K562 (cell line): ENCODE data around the gene RIMS3. TPM values are rescaled to one million over a fixed set of nuclear protein-coding genes. Genes with fewer than 3 reads are reported as not detected.

Source experiments
- HNRNPLL ChIP-seq: fragments of 200-400 bp; formaldehyde crosslinking; IDR thresholded peaks from 2 replicates; pipeline ENCODE4 v1.6.1; 2017; ENCODE audit warnings: low read length, low read depth, mild to moderate bottlenecking; ENCODE audit not compliant: poor library complexity, severe bottlenecking
- MCM5 ChIP-seq: fragments of 450-650 bp; IDR thresholded peaks from 2 replicates; pipeline ENCODE4 v1.6.1; 2016; ENCODE audit warnings: low read depth
- PTTG1 ChIP-seq: fragments of 450-650 bp; IDR thresholded peaks from 2 replicates; pipeline ENCODE4 v1.6.1; 2016; ENCODE audit warnings: low read depth, mild to moderate bottlenecking, missing genetic modification characterization, missing compliant biosample characterization
- SRSF9 ChIP-seq: fragments of 200-400 bp; formaldehyde crosslinking; IDR thresholded peaks from 2 replicates; pipeline ENCODE4 v1.6.1; 2017; ENCODE audit warnings: low read depth, low read length, borderline replicate concordance
- TCFL5 ChIP-seq: fragments of 250-450 bp; sonication (Bioruptor Pico); conservative IDR thresholded peaks from 2 replicates; pipeline ENCODE4 v1.6.1; 2021; ENCODE audit warnings: mild to moderate bottlenecking, moderate library complexity, matching md5 sums
- ZNF224 ChIP-seq: sonication (generic); formaldehyde crosslinking; IDR thresholded peaks from 2 replicates; pipeline ENCODE4 v1.8.0; 2022; ENCODE audit warnings: mild to moderate bottlenecking, missing genetic modification reagents
- polyA plus RNA-seq, 8 experiments: library from polyadenylated mRNA; depleted of rRNA in 4 of 8; stranded (reverse) in 5 of 8; unstranded in 3 of 8; fragments of >200 nt; fragmentation: Nextera tagmentation in 2 of 8; fragmentation: Illumina TruSeq in 1 of 8; extraction: Ambion mirVana in 2 of 8; extraction: Trizol in 1 of 8; gene quantifications; 2 replicates each; pipeline versions ENCODE4 v1.2.1 to v1.2.3, GENCODE V29; 2011 to 2014; ENCODE audit warnings: inconsistent platforms in 1 of 8, missing spikeins in 1 of 8
- total RNA-seq, 7 experiments: library from RNA; depleted of rRNA in 6 of 7; stranded (reverse); fragments of >200 nt in 6 of 7; fragmentation: Illumina TruSeq in 2 of 7; extraction: Trizol in 2 of 7; gene quantifications; 2 replicates each; pipeline versions ENCODE4 v1.2.1 to v1.2.3, GENCODE V29; 2011 to 2021; ENCODE audit warnings: low replicate concordance in 1 of 7
- TF ChIP-seq, protein P1 (sequence below): fragments of 200-600 bp; sonication (generic); IDR thresholded peaks from one replicate; pipeline ENCODE4 v1.6.1; 2012; ENCODE audit warnings: mild to moderate bottlenecking, low read depth, low read length, inconsistent platforms
- TF ChIP-seq, protein P2 (sequence below): sonication (generic); formaldehyde crosslinking; IDR thresholded peaks from 2 replicates; pipeline ENCODE4 v1.8.1; 2023; ENCODE audit warnings: mild to moderate bottlenecking, missing genetic modification reagents
- TF ChIP-seq, protein P3 (sequence below): fragments of 450-650 bp; IDR thresholded peaks from 2 replicates; pipeline ENCODE4 v1.7.0; 2016; ENCODE audit warnings: borderline replicate concordance
- TF ChIP-seq, protein P4 (sequence below): fragments of 200-800 bp; sonication (Bioruptor generic); IDR thresholded peaks from 2 replicates; pipeline ENCODE4 v1.6.1; 2017; ENCODE audit warnings: missing genetic modification characterization, missing compliant biosample characterization

The RIMS3 gene
- total and polyA plus RNA-seq, 9 of the 15 experiments (the other 6 are each of a cell fraction or from before 2014, with no cell fraction given): 0.06 to 1.2 (median 0.59) TPM

DNA sequence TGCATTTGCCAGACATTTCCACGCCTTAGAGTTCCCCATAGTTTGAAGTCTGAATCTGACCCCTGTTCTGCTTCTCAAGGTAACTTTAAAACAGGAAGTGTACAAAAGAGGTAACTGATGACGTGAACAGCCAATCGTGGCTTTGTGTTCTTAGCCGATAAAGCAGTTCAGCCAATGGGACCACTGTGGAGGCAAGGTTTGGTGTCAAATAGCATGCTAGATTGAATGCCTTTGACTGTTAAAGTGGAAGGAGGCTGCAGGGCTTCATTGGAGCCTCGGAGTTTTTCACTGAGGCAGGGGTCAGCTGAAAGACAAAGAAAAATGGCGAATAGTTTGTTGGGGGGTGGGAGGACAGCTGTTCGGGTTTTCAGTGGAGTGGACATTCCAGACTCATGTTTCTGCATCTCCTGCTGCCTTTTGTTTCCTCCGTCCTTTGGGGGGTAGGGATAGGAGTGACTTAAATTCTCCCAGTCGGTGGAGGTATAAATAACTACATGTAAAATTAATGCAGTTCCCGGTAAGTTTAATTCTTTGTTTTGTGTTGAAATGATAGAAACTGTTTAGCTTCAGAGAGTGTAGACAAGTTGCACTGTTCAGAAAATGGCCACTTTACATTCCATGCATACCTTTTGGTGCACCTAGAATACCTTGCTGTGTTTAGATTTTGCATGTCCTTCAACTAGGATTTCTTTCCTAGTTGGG, 43.8 kb upstream of the RIMS3 start (continued):
- TF ChIP-seq, protein P1, sequence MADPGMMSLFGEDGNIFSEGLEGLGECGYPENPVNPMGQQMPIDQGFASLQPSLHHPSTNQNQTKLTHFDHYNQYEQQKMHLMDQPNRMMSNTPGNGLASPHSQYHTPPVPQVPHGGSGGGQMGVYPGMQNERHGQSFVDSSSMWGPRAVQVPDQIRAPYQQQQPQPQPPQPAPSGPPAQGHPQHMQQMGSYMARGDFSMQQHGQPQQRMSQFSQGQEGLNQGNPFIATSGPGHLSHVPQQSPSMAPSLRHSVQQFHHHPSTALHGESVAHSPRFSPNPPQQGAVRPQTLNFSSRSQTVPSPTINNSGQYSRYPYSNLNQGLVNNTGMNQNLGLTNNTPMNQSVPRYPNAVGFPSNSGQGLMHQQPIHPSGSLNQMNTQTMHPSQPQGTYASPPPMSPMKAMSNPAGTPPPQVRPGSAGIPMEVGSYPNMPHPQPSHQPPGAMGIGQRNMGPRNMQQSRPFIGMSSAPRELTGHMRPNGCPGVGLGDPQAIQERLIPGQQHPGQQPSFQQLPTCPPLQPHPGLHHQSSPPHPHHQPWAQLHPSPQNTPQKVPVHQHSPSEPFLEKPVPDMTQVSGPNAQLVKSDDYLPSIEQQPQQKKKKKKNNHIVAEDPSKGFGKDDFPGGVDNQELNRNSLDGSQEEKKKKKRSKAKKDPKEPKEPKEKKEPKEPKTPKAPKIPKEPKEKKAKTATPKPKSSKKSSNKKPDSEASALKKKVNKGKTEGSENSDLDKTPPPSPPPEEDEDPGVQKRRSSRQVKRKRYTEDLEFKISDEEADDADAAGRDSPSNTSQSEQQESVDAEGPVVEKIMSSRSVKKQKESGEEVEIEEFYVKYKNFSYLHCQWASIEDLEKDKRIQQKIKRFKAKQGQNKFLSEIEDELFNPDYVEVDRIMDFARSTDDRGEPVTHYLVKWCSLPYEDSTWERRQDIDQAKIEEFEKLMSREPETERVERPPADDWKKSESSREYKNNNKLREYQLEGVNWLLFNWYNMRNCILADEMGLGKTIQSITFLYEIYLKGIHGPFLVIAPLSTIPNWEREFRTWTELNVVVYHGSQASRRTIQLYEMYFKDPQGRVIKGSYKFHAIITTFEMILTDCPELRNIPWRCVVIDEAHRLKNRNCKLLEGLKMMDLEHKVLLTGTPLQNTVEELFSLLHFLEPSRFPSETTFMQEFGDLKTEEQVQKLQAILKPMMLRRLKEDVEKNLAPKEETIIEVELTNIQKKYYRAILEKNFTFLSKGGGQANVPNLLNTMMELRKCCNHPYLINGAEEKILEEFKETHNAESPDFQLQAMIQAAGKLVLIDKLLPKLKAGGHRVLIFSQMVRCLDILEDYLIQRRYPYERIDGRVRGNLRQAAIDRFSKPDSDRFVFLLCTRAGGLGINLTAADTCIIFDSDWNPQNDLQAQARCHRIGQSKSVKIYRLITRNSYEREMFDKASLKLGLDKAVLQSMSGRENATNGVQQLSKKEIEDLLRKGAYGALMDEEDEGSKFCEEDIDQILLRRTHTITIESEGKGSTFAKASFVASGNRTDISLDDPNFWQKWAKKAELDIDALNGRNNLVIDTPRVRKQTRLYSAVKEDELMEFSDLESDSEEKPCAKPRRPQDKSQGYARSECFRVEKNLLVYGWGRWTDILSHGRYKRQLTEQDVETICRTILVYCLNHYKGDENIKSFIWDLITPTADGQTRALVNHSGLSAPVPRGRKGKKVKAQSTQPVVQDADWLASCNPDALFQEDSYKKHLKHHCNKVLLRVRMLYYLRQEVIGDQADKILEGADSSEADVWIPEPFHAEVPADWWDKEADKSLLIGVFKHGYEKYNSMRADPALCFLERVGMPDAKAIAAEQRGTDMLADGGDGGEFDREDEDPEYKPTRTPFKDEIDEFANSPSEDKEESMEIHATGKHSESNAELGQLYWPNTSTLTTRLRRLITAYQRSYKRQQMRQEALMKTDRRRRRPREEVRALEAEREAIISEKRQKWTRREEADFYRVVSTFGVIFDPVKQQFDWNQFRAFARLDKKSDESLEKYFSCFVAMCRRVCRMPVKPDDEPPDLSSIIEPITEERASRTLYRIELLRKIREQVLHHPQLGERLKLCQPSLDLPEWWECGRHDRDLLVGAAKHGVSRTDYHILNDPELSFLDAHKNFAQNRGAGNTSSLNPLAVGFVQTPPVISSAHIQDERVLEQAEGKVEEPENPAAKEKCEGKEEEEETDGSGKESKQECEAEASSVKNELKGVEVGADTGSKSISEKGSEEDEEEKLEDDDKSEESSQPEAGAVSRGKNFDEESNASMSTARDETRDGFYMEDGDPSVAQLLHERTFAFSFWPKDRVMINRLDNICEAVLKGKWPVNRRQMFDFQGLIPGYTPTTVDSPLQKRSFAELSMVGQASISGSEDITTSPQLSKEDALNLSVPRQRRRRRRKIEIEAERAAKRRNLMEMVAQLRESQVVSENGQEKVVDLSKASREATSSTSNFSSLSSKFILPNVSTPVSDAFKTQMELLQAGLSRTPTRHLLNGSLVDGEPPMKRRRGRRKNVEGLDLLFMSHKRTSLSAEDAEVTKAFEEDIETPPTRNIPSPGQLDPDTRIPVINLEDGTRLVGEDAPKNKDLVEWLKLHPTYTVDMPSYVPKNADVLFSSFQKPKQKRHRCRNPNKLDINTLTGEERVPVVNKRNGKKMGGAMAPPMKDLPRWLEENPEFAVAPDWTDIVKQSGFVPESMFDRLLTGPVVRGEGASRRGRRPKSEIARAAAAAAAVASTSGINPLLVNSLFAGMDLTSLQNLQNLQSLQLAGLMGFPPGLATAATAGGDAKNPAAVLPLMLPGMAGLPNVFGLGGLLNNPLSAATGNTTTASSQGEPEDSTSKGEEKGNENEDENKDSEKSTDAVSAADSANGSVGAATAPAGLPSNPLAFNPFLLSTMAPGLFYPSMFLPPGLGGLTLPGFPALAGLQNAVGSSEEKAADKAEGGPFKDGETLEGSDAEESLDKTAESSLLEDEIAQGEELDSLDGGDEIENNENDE: no peak
- TF ChIP-seq, protein P2, sequence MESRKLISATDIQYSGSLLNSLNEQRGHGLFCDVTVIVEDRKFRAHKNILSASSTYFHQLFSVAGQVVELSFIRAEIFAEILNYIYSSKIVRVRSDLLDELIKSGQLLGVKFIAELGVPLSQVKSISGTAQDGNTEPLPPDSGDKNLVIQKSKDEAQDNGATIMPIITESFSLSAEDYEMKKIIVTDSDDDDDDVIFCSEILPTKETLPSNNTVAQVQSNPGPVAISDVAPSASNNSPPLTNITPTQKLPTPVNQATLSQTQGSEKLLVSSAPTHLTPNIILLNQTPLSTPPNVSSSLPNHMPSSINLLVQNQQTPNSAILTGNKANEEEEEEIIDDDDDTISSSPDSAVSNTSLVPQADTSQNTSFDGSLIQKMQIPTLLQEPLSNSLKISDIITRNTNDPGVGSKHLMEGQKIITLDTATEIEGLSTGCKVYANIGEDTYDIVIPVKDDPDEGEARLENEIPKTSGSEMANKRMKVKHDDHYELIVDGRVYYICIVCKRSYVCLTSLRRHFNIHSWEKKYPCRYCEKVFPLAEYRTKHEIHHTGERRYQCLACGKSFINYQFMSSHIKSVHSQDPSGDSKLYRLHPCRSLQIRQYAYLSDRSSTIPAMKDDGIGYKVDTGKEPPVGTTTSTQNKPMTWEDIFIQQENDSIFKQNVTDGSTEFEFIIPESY: no peak
- TF ChIP-seq SRSF9 (no peak), MCM5 (no peak), TCFL5 (CRISPR knock-in tag) (no peak), PTTG1 (tag) (no peak), ZNF224 (CRISPR knock-in tag) (no peak), HNRNPLL (no peak)
- TF ChIP-seq, protein P3, sequence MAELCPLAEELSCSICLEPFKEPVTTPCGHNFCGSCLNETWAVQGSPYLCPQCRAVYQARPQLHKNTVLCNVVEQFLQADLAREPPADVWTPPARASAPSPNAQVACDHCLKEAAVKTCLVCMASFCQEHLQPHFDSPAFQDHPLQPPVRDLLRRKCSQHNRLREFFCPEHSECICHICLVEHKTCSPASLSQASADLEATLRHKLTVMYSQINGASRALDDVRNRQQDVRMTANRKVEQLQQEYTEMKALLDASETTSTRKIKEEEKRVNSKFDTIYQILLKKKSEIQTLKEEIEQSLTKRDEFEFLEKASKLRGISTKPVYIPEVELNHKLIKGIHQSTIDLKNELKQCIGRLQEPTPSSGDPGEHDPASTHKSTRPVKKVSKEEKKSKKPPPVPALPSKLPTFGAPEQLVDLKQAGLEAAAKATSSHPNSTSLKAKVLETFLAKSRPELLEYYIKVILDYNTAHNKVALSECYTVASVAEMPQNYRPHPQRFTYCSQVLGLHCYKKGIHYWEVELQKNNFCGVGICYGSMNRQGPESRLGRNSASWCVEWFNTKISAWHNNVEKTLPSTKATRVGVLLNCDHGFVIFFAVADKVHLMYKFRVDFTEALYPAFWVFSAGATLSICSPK: 0 out of 2 replicates have a peak, but pooled peaks have one; percentile 78
- TF ChIP-seq, protein P4, sequence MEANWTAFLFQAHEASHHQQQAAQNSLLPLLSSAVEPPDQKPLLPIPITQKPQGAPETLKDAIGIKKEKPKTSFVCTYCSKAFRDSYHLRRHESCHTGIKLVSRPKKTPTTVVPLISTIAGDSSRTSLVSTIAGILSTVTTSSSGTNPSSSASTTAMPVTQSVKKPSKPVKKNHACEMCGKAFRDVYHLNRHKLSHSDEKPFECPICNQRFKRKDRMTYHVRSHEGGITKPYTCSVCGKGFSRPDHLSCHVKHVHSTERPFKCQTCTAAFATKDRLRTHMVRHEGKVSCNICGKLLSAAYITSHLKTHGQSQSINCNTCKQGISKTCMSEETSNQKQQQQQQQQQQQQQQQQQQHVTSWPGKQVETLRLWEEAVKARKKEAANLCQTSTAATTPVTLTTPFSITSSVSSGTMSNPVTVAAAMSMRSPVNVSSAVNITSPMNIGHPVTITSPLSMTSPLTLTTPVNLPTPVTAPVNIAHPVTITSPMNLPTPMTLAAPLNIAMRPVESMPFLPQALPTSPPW (CRISPR knock-in tag): no peak; the same call in 1 of the 2 replicates
